CD4-positive, alpha-beta T cell treated with Interleukin-17A for 4 hours (primary cell): ENCODE measurements around the gene ARGLU1.

Experiments used
- DNase-seq: peaks from one replicate; pipeline ENCODE4 v3.0.0-alpha.2; 2020; ENCODE audit warnings: mixed read lengths

The ARGLU1 gene

GRCh38 chr13:106540613-106541012 lies 27.3 kb downstream of the ARGLU1 start:
- DNase-seq = no peak

GRCh38 chr13:106537521-106537920 lies 30.4 kb downstream of the ARGLU1 start:
- no peak for DNase-seq

- peak; percentile 95 for DNase-seq
Measured at GRCh38 chr13:106536244-106537034, 31.5 kb downstream of the ARGLU1 start.

GRCh38 chr13:106535552-106536243 lies 32.2 kb downstream of the ARGLU1 start, which contains the start of gene EFNB2:
Gene EFNB2 (minus strand): TSS chr13:106535662. CDS start chr13:106534964, 698 bp downstream.
- peak; percentile 90 for DNase-seq

- peak; percentile 16 for DNase-seq
Measured at GRCh38 chr13:106534639-106535551, 33.0 kb downstream of the ARGLU1 start.

GRCh38 chr13:106533943-106534638 lies 33.8 kb downstream of the ARGLU1 start:
- DNase-seq = peak; percentile 41

- DNase-seq = peak; percentile 36
Measured at GRCh38 chr13:106533101-106533942, 34.6 kb downstream of the ARGLU1 start.

- DNase-seq = no peak
Measured at GRCh38 chr13:106532111-106532929, 35.6 kb downstream of the ARGLU1 start.

- no peak for DNase-seq
Measured at GRCh38 chr13:106530980-106531481, 36.9 kb downstream of the ARGLU1 start.

- DNase-seq = no peak
Measured at GRCh38 chr13:106530171-106530851, 37.6 kb downstream of the ARGLU1 start.

- no peak for DNase-seq
Measured at GRCh38 chr13:106529415-106530170, 38.3 kb downstream of the ARGLU1 start.

- DNase-seq = no peak
Measured at GRCh38 chr13:106528718-106529414, 39.1 kb downstream of the ARGLU1 start.

- DNase-seq = no peak
Measured at GRCh38 chr13:106527826-106528225, 40.1 kb downstream of the ARGLU1 start.

GRCh38 chr13:106527445-106527801 lies 40.5 kb downstream of the ARGLU1 start:
- no peak for DNase-seq

- DNase-seq = no peak
Measured at GRCh38 chr13:106526738-106527444, 41.0 kb downstream of the ARGLU1 start.

- no peak for DNase-seq
Measured at GRCh38 chr13:106525865-106526264, 42.1 kb downstream of the ARGLU1 start.

- no peak for DNase-seq
Measured at GRCh38 chr13:106524108-106524507, 43.8 kb downstream of the ARGLU1 start.

- no peak for DNase-seq
Measured at GRCh38 chr13:106523576-106523975, 44.4 kb downstream of the ARGLU1 start.
